Measurements from ENCODE around the gene CCDC92B.
A peak's percentile ranks its signal among the peaks of the same experiment; 100 is the strongest.

CCDC92B gene

DNA sequence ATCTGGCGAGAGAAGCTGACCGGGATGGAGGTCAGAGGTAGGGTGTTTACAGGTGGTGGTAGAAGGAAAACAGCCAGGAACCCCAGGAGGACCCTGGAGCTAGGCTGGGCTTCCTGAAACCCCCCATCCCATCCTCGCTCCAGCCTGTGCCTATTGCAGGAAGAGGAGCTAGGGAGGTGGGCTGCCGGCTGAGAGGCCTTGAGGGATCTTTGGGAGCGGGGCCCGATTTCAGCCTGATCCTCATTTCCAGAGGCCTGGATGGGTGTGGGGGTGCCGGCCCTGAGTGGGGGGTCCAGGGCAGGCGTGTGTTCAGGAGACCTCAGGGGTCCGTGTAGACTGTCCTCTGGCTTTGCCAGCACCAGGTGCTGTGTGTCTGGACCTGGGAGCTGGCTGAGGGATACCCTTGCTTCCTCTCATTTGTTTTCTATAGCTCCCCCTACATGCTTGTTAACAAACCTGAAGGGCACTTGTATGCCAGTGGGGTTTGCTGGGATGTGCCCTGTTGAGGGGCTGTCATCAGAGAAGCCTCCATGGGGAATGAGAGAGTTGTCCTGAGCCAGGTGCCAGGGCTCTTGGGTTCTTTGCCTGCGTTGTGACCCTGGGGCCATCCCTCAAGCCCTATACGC is 27.9 kb upstream of the CCDC92B start:
- DNase-seq: no peak

DNA sequence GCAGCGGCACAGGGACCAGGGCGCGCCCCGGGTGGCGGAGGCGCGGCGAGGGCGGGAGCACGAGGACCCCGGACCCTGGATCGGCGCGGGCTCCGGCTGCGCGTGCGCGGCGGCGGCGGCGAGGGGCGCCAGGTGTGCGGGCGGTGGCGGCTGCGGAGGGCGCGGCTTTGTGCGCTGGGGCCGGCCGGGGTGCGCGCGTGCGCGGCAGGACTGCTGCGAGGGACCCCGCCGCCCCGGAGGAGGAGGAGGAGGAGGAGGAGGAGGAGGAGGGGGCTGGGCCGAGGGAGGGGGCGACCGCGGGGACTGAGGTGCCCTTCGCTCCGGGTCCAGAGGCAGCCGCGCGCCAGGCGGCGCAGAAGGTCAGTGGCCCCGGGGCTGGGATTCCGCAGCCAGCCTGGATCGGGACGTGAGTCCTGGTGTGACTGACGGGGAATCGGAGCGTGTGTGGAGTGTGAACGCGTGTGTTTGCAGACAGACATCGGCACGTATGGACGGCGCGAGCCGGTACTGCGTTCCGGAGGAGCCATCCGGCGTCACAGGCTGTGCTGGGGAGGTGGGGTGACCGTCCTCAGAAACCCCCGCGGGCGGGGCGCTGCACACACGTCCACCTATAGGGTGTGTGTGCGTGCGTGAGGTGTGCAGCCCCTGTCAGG is 27.3 kb upstream of the CCDC92B start:
- DNase-seq: peak; percentile 83

- DNase-seq: no peak
Observed at GRCh38 chr17:2775206-2775605, 25.8 kb upstream of the CCDC92B start.

GRCh38 chr17:2770129-2770528 is 20.7 kb upstream of the CCDC92B start:
- DNase-seq: no peak

DNA sequence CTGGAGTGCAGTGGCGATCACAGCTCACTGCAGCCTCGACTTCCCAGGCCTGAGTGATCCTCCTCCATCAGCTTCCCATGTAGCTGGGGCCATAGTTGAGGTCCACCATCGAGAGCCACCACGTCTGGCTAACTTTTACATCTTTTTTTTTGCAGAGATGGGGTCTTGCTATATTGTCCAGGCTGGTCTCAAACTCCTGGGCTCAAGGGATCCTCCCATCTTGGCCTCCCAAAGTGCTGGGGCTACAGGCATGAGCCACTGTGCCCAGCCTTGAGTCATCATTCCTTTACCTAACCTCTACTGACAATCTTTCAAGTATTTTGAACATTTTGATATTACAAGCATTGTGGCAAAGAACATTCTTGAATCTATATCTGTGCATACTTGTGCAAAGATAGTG is 9.4 kb upstream of the CCDC92B start:
- DNase-seq: no peak

DNA sequence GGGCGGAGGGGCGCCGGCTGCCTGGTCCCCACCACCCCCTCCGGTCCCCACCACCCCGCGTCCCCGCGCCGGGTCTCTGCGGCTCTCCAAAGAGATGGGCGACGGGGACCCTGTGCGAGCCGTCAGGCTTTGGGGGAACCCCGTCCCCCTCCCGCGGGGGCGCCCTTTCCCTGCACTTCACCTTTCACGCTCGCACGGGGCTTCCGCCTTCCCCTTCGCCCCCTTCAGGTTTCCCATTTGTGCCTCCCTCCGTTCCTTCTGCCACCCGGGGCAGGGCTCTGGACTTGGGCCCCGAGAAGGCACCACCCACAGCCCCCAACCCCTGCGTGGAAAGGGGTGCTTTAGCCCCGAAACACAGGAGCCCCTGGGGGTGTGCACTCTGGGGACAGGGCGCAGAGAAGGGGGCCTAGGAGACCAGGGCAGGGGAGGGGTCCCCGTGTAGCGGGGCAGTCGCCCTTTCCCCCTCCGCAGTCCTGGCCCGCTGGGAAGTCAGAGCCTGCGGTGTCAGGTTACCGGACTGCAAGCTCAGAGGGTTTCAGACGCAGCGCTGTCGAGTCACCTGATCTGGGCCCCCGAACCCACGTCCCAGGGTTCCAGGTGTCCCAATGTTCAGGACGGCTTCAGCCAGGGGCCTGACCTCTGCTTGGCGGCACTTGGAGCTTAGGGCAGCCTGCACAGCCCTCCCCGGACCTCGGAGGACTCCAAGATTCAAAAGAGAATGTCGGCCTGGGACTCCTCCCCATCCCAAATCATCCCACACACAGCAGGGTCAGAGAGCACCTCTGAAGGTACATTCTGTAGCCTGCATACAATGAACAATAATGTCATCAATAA is 6.7 kb upstream of the CCDC92B start:
- DNase-seq: peak; percentile 88

GRCh38 chr17:2751491-2751890 is 2.0 kb upstream of the CCDC92B start:
- no peak for DNase-seq

GRCh38 chr17:2750721-2751120 is 1.3 kb upstream of the CCDC92B start:
- DNase-seq: no peak

DNA sequence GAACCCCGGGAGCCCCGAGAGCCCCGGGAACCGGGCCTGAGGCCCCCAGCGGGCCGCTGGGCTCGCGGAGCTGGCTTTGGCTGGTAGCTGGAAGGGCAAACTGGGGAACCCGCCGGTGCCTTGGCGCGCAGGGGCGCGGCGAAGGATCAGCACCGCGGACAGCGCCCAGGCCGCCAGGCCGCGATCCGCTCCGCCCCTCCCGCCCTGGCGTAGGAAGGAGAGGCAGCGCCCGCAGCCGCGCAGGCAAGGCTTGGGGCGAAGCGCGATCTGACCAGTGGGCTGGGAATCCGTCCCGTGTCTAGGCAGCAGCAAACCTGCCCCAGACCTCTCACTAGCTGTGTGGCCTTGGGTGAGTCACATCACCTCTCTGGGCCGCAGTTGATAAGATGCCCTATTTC is 331 bp upstream of the CCDC92B start:
- peak; percentile 94 for DNase-seq

DNA sequence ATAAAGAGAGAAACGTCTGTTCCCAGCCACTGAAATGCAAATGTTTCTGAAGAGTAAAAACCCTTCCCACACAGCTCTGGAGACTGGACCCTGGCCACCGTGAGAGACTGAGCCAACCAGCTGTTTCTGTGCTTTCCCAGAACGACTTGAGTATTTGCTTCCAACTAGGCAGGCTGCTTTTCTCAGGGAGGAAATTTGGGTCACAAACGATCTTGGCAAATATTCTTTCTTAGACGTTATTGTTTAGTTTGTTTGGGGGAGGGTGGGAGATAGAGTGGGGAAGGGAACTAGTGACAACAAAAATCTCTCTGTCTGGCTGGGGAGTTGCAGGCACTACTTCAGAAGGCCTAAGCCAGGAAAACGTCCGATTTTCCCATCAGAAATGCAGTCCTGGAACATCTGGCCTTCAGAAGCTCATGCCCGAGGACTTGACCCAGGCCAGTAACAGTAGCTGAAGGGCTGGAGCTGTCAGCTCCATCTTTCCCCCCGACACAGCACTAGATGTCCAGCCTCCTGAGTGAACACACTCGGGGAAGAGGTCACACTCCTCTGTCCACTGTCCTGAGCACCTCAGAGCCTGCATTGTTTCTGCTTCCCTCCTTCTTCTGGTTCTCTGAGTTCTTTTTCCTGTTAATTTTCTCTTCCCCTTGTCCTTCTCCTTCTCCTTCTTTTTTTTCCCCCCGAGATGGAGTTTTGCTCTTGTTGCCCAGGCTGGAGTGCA is 4.0 kb downstream of the CCDC92B start:
- DNase-seq: no peak

DNA sequence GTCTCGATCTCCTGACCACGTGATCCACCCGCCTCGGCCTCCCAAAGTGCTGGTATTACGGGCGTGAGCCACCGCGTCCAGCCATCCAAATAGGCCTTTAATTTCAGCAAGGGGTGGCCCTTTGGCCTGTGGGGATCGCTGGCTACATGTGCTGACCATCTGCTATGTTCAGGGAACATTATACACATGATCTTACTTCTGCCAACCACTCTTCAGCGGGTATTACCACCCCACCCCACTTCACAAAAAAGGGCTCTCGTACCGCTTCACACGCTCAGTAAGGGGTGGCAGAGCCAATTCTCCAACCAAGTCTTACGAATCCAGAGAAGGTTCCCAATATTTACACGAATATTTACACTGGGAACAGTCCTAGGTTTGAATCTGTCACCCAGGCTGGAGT is 11.8 kb downstream of the CCDC92B start:
- DNase-seq: no peak

GRCh38 chr17:2736956-2737355 is 12.5 kb downstream of the CCDC92B start:
- DNase-seq: peak; percentile 80

DNA sequence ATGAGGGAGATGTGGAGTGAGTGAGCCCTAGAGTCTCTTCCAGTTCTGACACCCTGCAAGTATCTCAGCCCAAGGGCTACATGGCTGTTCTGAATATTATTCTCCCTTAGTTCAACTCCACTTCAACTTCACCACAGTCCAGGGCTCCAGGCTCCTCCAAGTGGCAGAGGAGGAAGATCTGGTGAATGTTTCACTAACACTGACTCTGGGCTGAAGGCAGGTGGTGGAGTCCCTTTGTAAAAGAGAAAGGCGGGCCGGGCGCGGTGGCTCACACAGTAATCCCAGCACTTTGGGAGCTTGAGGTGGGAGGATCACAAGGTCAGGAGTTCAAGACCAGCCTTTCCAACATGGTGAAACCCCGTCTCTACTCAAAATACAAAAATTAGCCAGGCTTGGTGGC is 13.6 kb downstream of the CCDC92B start:
- no peak for DNase-seq

DNA sequence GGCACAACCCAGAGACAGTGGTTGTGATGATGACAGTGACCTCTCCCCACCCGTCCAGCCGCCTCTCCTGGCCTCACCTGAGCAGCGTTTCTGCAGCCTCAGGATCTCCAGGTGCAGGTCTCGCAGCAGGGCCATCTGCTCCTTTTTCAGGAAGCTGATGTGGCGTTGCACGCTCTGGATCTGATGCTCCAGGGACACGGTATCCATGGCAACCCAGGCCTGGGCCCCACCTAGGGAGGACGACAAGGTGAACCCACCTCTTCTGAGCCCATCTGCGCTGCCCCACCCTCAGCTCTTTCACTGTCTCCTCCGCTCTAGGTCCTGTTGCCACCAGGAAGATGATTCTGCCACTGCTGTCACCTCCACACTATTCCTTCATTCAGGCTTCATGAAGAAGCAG is 14.5 kb downstream of the CCDC92B start:
- no peak for DNase-seq

- DNase-seq: no peak
Observed at GRCh38 chr17:2731807-2732206, 17.6 kb downstream of the CCDC92B start.

- DNase-seq: no peak
Observed at GRCh38 chr17:2730764-2731353, 18.6 kb downstream of the CCDC92B start.

GRCh38 chr17:2724784-2725164 is 24.7 kb downstream of the CCDC92B start:
- peak; percentile 88 for DNase-seq

DNA sequence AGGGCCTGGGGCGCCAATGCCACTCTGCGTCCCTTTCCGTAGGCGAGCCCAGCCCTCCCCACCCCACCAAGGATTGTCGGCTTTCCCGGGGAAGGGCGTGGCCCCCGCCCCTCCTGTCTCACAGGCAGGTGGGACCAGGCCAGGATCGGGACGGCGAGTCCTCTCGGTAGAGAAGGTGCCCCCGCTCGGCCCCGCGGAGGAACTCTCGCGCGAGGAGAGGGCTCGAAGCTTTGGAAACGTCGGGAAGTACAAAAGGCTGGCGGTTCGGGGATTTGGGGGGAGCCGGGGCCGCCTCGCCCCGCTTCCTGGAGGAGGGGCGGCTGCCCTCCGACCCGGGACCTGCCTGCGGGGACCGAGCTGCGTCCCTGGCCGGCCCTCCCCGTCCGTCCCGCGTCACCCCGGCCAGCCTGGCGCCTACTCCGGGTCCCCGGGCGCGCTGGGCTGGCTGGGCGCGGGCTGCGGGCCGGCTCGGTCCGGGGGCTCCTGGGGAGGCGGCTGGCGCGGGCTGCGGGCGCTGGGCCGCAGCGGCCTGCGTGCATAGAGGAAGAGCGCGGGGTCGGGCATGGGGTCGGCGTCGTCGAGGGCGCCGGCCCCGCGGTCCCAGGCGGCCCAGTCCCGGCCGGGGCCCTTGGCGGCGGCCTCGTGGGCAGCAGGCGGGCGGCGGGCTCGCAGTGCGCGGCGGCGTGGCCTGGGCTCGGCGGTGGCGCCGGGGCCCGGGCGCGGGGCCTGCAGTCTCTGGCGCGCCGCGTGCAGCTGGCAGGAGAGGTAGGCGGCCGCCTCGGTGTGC is 25.3 kb downstream of the CCDC92B start:
- peak; percentile 93 for DNase-seq

DNA sequence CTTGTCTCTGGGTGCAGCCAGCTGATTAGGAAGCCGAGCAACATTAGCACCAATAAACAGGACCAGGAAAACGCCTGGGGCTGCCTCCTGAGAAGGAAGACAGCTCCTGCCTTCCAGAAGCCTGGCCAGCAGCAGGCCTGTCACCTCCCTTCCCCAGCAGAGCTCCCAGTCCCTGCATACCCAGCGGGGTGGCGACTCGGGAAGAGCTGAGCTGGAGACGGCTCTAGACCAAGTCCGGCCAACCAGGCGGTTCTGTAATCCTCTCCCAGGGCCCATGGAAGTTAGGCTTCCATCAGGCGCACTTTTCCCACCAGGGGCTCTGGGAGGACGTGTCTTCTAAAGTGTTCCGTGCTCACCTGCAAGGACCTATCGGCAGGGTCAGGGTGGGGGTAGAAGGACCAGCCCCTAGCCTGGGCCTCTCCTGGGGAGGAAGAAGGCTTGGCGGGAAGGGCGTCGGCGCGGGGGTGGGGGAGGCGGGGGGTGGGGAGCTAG is 25.9 kb downstream of the CCDC92B start:
- DNase-seq: peak; percentile 96

- no peak for DNase-seq
Observed at GRCh38 chr17:2722611-2723010, 26.8 kb downstream of the CCDC92B start.

- no peak for DNase-seq
Observed at GRCh38 chr17:2721603-2722002, 27.8 kb downstream of the CCDC92B start.

GRCh38 chr17:2719861-2720260 is 29.6 kb downstream of the CCDC92B start:
- DNase-seq: no peak
